ENCODE results near the gene PRDM15.
A peak's percentile ranks its signal among the peaks of the same experiment; 100 is the strongest.

The PRDM15 gene

GRCh38 chr21:41783476-41784180 lies 95.5 kb downstream of the PRDM15 start:
- peaks cover 38% of the 10 kb centered on the region for H3K4me1 ChIP-seq (ENCODE audit: insufficient read depth, low read length, poor library complexity, severe bottlenecking)
- H2AFZ ChIP-seq (ENCODE audit: low read length): peak overlapping the region; percentile 58; the same call in 1 of the 2 replicates
- H3K36me3 ChIP-seq (ENCODE audit: insufficient read depth, low read length): no peaks in the 10 kb centered on the region
- no peaks in the 10 kb centered on the region for H3K9me3 ChIP-seq (ENCODE audit: insufficient read depth, low read depth, low read length)
- H3F3A ChIP-seq (ENCODE audit: low read depth): no peaks in the 10 kb centered on the region
- no peaks in the 10 kb centered on the region for H4K20me1 ChIP-seq (ENCODE audit: insufficient read depth, low read length, poor library complexity, severe bottlenecking)
- no peaks in the 10 kb centered on the region for H3K9me2 ChIP-seq (replicated peaks; ENCODE audit: low read depth, low read length)
- TF ChIP-seq CTCF (conservative IDR thresholded peaks at IDR 0.05; ENCODE audit: low read length) (no peak), EZH2phosphoT487 (IDR thresholded peaks at IDR 0.05; ENCODE audit: borderline replicate concordance) (no peak)
- H3K79me2 ChIP-seq (ENCODE audit: insufficient read depth, low read length): no peaks in the 10 kb centered on the region
- H3K4me3 ChIP-seq (ENCODE audit: low read length, poor library complexity, severe bottlenecking): peak overlapping the region; percentile 32
- no peaks in the 10 kb centered on the region for H3K27me3 ChIP-seq (ENCODE audit: insufficient read depth, low read length, poor library complexity, severe bottlenecking)
- H3K4me2 ChIP-seq (ENCODE audit: low read depth, low read length, poor library complexity, severe bottlenecking): peak overlapping the region; percentile 64
- H3K9ac ChIP-seq (ENCODE audit: low read depth, low read length, poor library complexity, severe bottlenecking): peak overlapping the region; percentile 49

- Histone ChIP-seq H3K9me3 (ENCODE audit: insufficient read depth, low read depth, low read length) (no peaks in the 10 kb centered on the region), H3K4me3 (ENCODE audit: low read length, poor library complexity, severe bottlenecking) (no peak overlapping the region), H4K20me1 (ENCODE audit: insufficient read depth, low read length, poor library complexity, severe bottlenecking) (no peaks in the 10 kb centered on the region), H3K27me3 (ENCODE audit: insufficient read depth, low read length, poor library complexity, severe bottlenecking) (no peaks in the 10 kb centered on the region), H3K4me1 (ENCODE audit: insufficient read depth, low read length, poor library complexity, severe bottlenecking) (peaks cover 38% of the 10 kb centered on the region), H3K36me3 (ENCODE audit: insufficient read depth, low read length) (no peaks in the 10 kb centered on the region), H3K79me2 (ENCODE audit: insufficient read depth, low read length) (no peaks in the 10 kb centered on the region), H3K4me2 (ENCODE audit: low read depth, low read length, poor library complexity, severe bottlenecking) (peak overlapping the region; percentile 1), H2AFZ (ENCODE audit: low read length) (no peak overlapping the region), H3K9me2 (replicated peaks; ENCODE audit: low read depth, low read length) (no peaks in the 10 kb centered on the region), H3K9ac (ENCODE audit: low read depth, low read length, poor library complexity, severe bottlenecking) (no peak overlapping the region), H3F3A (ENCODE audit: low read depth) (no peaks in the 10 kb centered on the region)
- TF ChIP-seq CTCF (conservative IDR thresholded peaks at IDR 0.05; ENCODE audit: low read length) (no peak), EZH2phosphoT487 (IDR thresholded peaks at IDR 0.05; ENCODE audit: borderline replicate concordance) (no peak)
Measured at GRCh38 chr21:41781050-41781410, 98.1 kb downstream of the PRDM15 start.

GRCh38 chr21:41780337-41781049 lies 98.7 kb downstream of the PRDM15 start:
- H3K4me2 ChIP-seq (ENCODE audit: low read depth, low read length, poor library complexity, severe bottlenecking): no peak overlapping the region

More at GRCh38 chr21:41780337-41781049, 98.7 kb downstream of the PRDM15 start:
- no peaks in the 10 kb centered on the region for H3K79me2 ChIP-seq (ENCODE audit: insufficient read depth, low read length)
- TF ChIP-seq EZH2phosphoT487 (IDR thresholded peaks at IDR 0.05; ENCODE audit: borderline replicate concordance): no peak
- no peak for TF ChIP-seq CTCF (conservative IDR thresholded peaks at IDR 0.05; ENCODE audit: low read length)
- no peaks in the 10 kb centered on the region for H3K27me3 ChIP-seq (ENCODE audit: insufficient read depth, low read length, poor library complexity, severe bottlenecking)
- no peaks in the 10 kb centered on the region for H3F3A ChIP-seq (ENCODE audit: low read depth)
- H3K9me3 ChIP-seq (ENCODE audit: insufficient read depth, low read depth, low read length): no peaks in the 10 kb centered on the region
- no peaks in the 10 kb centered on the region for H4K20me1 ChIP-seq (ENCODE audit: insufficient read depth, low read length, poor library complexity, severe bottlenecking)
- no peaks in the 10 kb centered on the region for H3K9me2 ChIP-seq (replicated peaks; ENCODE audit: low read depth, low read length)
- H3K36me3 ChIP-seq (ENCODE audit: insufficient read depth, low read length): no peaks in the 10 kb centered on the region
- H2AFZ ChIP-seq (ENCODE audit: low read length): no peak overlapping the region
- H3K9ac ChIP-seq (ENCODE audit: low read depth, low read length, poor library complexity, severe bottlenecking): no peak overlapping the region
- H3K4me1 ChIP-seq (ENCODE audit: insufficient read depth, low read length, poor library complexity, severe bottlenecking): peaks cover 41% of the 10 kb centered on the region
- no peak overlapping the region for H3K4me3 ChIP-seq (ENCODE audit: low read length, poor library complexity, severe bottlenecking)
